Measurements from ENCODE around the gene DTX4.

Gene DTX4

DNA sequence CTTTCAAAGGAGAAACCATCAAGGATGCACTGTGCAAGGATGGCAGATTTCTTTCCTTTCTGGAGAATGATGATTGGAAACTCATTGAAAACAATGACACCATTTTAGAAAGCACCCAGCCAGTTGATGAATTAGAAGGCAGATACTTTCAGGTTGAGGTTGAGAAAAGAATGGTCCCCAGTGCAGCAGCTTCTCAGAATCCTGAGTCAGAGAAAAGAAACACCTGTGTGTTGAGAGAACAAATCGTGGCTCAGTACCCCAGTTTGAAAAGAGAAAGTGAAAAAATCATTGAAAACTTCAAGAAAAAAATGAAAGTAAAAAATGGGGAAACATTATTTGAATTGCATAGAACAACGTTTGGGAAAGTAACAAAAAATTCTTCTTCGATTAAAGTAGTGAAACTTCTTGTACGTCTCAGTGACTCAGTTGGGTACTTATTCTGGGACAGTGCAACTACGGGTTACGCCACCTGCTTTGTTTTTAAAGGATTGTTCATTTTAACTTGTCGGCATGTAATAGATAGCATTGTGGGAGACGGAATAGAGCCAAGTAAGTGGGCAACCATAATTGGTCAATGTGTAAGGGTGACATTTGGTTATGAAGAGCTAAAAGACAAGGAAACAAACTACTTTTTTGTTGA is 19.5 kb upstream of the DTX4 start:
- Histone ChIP-seq H2AFZ (ENCODE audit: low read length) (no peak overlapping the region), H3K9ac (ENCODE audit: low read length) (no peak overlapping the region), H3K4me3 (ENCODE audit: low read depth, low read length, poor library complexity, severe bottlenecking) (no peak overlapping the region), H4K20me1 (ENCODE audit: insufficient read depth, low read length) (no peaks in the 10 kb centered on the region), H3K27me3 (ENCODE audit: insufficient read depth, low read length) (no peaks in the 10 kb centered on the region), H3K9me2 (ENCODE audit: low read depth, low read length) (no peaks in the 10 kb centered on the region), H3K4me1 (ENCODE audit: insufficient read depth, low read length, severe bottlenecking) (peaks cover 10% of the 10 kb centered on the region), H3K79me2 (ENCODE audit: insufficient read depth, low read length) (peaks cover 4% of the 10 kb centered on the region; the same call in 1 of the 2 replicates), H3K36me3 (ENCODE audit: insufficient read depth, low read length) (peaks cover 64% of the 10 kb centered on the region), H3F3A (ENCODE audit: insufficient read depth, low read length) (no peaks in the 10 kb centered on the region), H3K27ac (ENCODE audit: low read depth, low read length, poor library complexity, severe bottlenecking) (no peak overlapping the region), H3K9me3 (ENCODE audit: low read length) (no peaks in the 10 kb centered on the region), H3K4me2 (ENCODE audit: low read length) (no peak overlapping the region)
- no peak for TF ChIP-seq EZH2 (IDR thresholded peaks at IDR 0.05; ENCODE audit: borderline replicate concordance, low read length)
- TF ChIP-seq, protein P1, sequence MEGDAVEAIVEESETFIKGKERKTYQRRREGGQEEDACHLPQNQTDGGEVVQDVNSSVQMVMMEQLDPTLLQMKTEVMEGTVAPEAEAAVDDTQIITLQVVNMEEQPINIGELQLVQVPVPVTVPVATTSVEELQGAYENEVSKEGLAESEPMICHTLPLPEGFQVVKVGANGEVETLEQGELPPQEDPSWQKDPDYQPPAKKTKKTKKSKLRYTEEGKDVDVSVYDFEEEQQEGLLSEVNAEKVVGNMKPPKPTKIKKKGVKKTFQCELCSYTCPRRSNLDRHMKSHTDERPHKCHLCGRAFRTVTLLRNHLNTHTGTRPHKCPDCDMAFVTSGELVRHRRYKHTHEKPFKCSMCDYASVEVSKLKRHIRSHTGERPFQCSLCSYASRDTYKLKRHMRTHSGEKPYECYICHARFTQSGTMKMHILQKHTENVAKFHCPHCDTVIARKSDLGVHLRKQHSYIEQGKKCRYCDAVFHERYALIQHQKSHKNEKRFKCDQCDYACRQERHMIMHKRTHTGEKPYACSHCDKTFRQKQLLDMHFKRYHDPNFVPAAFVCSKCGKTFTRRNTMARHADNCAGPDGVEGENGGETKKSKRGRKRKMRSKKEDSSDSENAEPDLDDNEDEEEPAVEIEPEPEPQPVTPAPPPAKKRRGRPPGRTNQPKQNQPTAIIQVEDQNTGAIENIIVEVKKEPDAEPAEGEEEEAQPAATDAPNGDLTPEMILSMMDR (IDR thresholded peaks at IDR 0.05; ENCODE audit: low read length): no peak

GRCh38 chr11:59154610-59155009 is 17.3 kb upstream of the DTX4 start:
- Histone ChIP-seq H4K20me1 (ENCODE audit: insufficient read depth, low read length) (no peaks in the 10 kb centered on the region), H3K36me3 (ENCODE audit: insufficient read depth, low read length) (peaks cover 43% of the 10 kb centered on the region), H2AFZ (ENCODE audit: low read length) (no peak overlapping the region), H3K27ac (ENCODE audit: low read depth, low read length, poor library complexity, severe bottlenecking) (no peak overlapping the region), H3K4me2 (ENCODE audit: low read length) (no peak overlapping the region), H3K4me3 (ENCODE audit: low read depth, low read length, poor library complexity, severe bottlenecking) (no peak overlapping the region), H3K9me3 (ENCODE audit: low read length) (no peaks in the 10 kb centered on the region), H3F3A (ENCODE audit: insufficient read depth, low read length) (no peaks in the 10 kb centered on the region), H3K9ac (ENCODE audit: low read length) (no peak overlapping the region), H3K4me1 (ENCODE audit: insufficient read depth, low read length, severe bottlenecking) (peaks cover 4% of the 10 kb centered on the region), H3K27me3 (ENCODE audit: insufficient read depth, low read length) (no peaks in the 10 kb centered on the region), H3K79me2 (ENCODE audit: insufficient read depth, low read length) (no peaks in the 10 kb centered on the region), H3K9me2 (ENCODE audit: low read depth, low read length) (no peaks in the 10 kb centered on the region)
- TF ChIP-seq, protein P1 (IDR thresholded peaks at IDR 0.05; ENCODE audit: low read length): no peak
- no peak for TF ChIP-seq EZH2 (IDR thresholded peaks at IDR 0.05; ENCODE audit: borderline replicate concordance, low read length)

DNA sequence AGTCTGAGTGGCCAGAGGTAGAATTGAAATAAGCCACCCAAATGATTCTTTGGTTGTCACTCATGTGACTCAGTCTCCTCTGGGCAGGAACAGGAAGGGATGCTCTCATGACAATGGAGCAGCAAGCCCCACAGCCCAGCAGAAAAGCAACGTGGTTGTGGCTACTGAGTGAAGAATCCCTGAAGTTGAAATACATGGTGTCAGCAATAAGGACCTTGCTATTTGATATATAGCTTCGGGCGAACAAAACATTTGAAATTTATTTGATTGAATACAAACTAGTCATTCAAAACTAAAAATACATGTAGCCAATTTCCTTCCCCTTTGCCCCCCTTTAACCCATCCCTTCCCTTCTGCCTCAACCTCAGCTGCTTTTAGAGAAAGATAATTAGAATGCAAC is 14.5 kb upstream of the DTX4 start:
- no peak overlapping the region for H3K9ac ChIP-seq (ENCODE audit: low read length)
- no peak overlapping the region for H3K4me3 ChIP-seq (ENCODE audit: low read depth, low read length, poor library complexity, severe bottlenecking)
- no peaks in the 10 kb centered on the region for H3F3A ChIP-seq (ENCODE audit: insufficient read depth, low read length)
- no peaks in the 10 kb centered on the region for H3K9me3 ChIP-seq (ENCODE audit: low read length)
- peaks cover 4% of the 10 kb centered on the region for H3K4me1 ChIP-seq (ENCODE audit: insufficient read depth, low read length, severe bottlenecking)
- H3K27me3 ChIP-seq (ENCODE audit: insufficient read depth, low read length): no peaks in the 10 kb centered on the region
- H3K27ac ChIP-seq (ENCODE audit: low read depth, low read length, poor library complexity, severe bottlenecking): no peak overlapping the region
- no peak overlapping the region for H3K4me2 ChIP-seq (ENCODE audit: low read length)
- no peaks in the 10 kb centered on the region for H4K20me1 ChIP-seq (ENCODE audit: insufficient read depth, low read length)
- peaks cover 15% of the 10 kb centered on the region for H3K36me3 ChIP-seq (ENCODE audit: insufficient read depth, low read length)
- no peaks in the 10 kb centered on the region for H3K79me2 ChIP-seq (ENCODE audit: insufficient read depth, low read length)
- no peaks in the 10 kb centered on the region for H3K9me2 ChIP-seq (ENCODE audit: low read depth, low read length)
- H2AFZ ChIP-seq (ENCODE audit: low read length): no peak overlapping the region
- no peak for TF ChIP-seq EZH2 (IDR thresholded peaks at IDR 0.05; ENCODE audit: borderline replicate concordance, low read length)
- TF ChIP-seq, protein P1 (IDR thresholded peaks at IDR 0.05; ENCODE audit: low read length): no peak
